A549 (cell line): ENCODE measurements around the gene PPP2R2C. TPM values are rescaled to one million over a fixed set of nuclear protein-coding genes. Genes with fewer than 3 reads are reported as not detected.

Experiments
- ATAC-seq, 2 experiments: fragments of 200-7000 bp in 1 of 2; fragments of >200 bp in 1 of 2; cut with Nextera tagmentation in 1 of 2; cut with Tn5 transposase in 1 of 2; 3 replicates each; pipeline versions ENCODE4 v1.8.0 to v1.9.1; 2018 to 2020; ENCODE audit warnings: mild to moderate bottlenecking in 1 of 2, moderate library complexity in 1 of 2
- CTCF ChIA-PET: fragments of 300-600 bp; sonication (Branson Sonifier 250); formaldehyde crosslinking; extraction: SDS; loops from one replicate; lab custom pipeline; 2021; ENCODE audit warnings: antibody characterized with exemption, inconsistent platforms; lab: Yijun Ruan, JAX
- POLR2A ChIA-PET: fragments of 350-600 bp; formaldehyde crosslinking; extraction: SDS; loops from one replicate; lab custom pipeline; 2021; ENCODE audit warnings: antibody characterized with exemption, inconsistent platforms; lab: Yijun Ruan, JAX
- DNase-seq, 2 experiments: peaks; one replicate each; pipeline versions ENCODE4 v3.0.0 to v3.0.0-alpha.2; 2011 to 2016; ENCODE audit warnings: low read depth in 1 of 2, low spot score in 1 of 2
- FAIRE-seq: peaks from 2 replicates; lab custom pipeline; 2011; peaks lifted over from hg19 to GRCh38; lab: Jason Lieb, UNC
- H3K27ac ChIP-seq, 2 experiments: fragments of >200 bp; sonication (Bioruptor Twin); formaldehyde crosslinking; 3 replicates each; pipeline ENCODE4 v1.5.1; 2016 to 2017
- H3K4me1 ChIP-seq: fragments of >200 bp; sonication (Bioruptor Twin); formaldehyde crosslinking; 3 replicates; pipeline ENCODE4 v1.6.1; 2016
- H3K4me2 ChIP-seq: fragments of >200 bp; sonication (Bioruptor Twin); formaldehyde crosslinking; 3 replicates; pipeline ENCODE4 v1.6.1; 2016
- H3K4me3 ChIP-seq: fragments of >200 bp; sonication (Bioruptor Twin); formaldehyde crosslinking; 3 replicates; pipeline ENCODE4 v1.5.1; 2016
- H3K9me3 ChIP-seq: fragments of >200 bp; sonication (Bioruptor Twin); formaldehyde crosslinking; 3 replicates; pipeline ENCODE4 v1.6.1; 2016
- BCL3 ChIP-seq: fragments of >200 bp; sonication (Bioruptor Twin); formaldehyde crosslinking; IDR thresholded peaks from 3 replicates; pipeline ENCODE4 v1.6.1; 2016
- CEBPB ChIP-seq, 2 experiments: fragments of >200 bp in 1 of 2; sonication (Bioruptor Twin) in 1 of 2; formaldehyde crosslinking in 1 of 2; IDR thresholded peaks; 2 replicates each; pipeline ENCODE4 v1.6.1; 2012 to 2016
- CHD2 ChIP-seq: fragments of 150-350 bp; IDR thresholded peaks from 2 replicates; pipeline ENCODE4 v1.6.1; 2014; ENCODE audit warnings: low read length; ENCODE audit not compliant: partially characterized antibody
- CHD4 ChIP-seq: fragments of 200-600 bp; sonication (generic); IDR thresholded peaks from 2 replicates; pipeline ENCODE4 v1.6.1; 2016; ENCODE audit warnings: antibody characterized with exemption, mild to moderate bottlenecking, borderline replicate concordance
- EHF ChIP-seq: fragments of 250-450 bp; sonication (Bioruptor Pico); IDR thresholded peaks from 2 replicates; pipeline ENCODE4 v1.5.0; 2020; ENCODE audit warnings: mild to moderate bottlenecking
- EHMT2 ChIP-seq: fragments of 200-600 bp; sonication (generic); IDR thresholded peaks from 2 replicates; pipeline ENCODE4 v1.6.1; 2016; ENCODE audit warnings: antibody characterized with exemption, low read depth, mild to moderate bottlenecking, moderate library complexity
- ESRRA ChIP-seq: fragments of 150-350 bp; IDR thresholded peaks from 2 replicates; pipeline ENCODE4 v1.6.1; 2014; ENCODE audit warnings: mild to moderate bottlenecking, low read length, borderline replicate concordance
- GATA3 ChIP-seq: IDR thresholded peaks from 2 replicates; pipeline ENCODE4 v1.6.1; 2012; ENCODE audit warnings: borderline replicate concordance
- HOXB13 ChIP-seq: fragments of 250-450 bp; sonication (Bioruptor Pico); IDR thresholded peaks from 2 replicates; pipeline ENCODE4 v1.5.0; 2020; ENCODE audit warnings: low read depth, mild to moderate bottlenecking, moderate library complexity
- HOXB5 ChIP-seq: fragments of 250-450 bp; sonication (Bioruptor Pico); IDR thresholded peaks from 2 replicates; pipeline ENCODE4 v1.5.0; 2020; ENCODE audit warnings: mild to moderate bottlenecking, moderate library complexity
- JUNB ChIP-seq: fragments of >200 bp; sonication (Bioruptor Twin); formaldehyde crosslinking; IDR thresholded peaks from 2 replicates; pipeline ENCODE4 v1.6.1; 2016
- KDM1A ChIP-seq: fragments of 200-600 bp; sonication (generic); IDR thresholded peaks from 2 replicates; pipeline ENCODE4 v1.6.1; 2016; ENCODE audit warnings: low read depth, mild to moderate bottlenecking
- MAX ChIP-seq: IDR thresholded peaks from 2 replicates; pipeline ENCODE4 v1.6.1; 2012
- MYC ChIP-seq: IDR thresholded peaks from 2 replicates; pipeline ENCODE4 v1.6.1; 2012; ENCODE audit warnings: mild to moderate bottlenecking, inconsistent platforms, low read length, improper control_type of control experiment, borderline replicate concordance
- NFE2L2 ChIP-seq: fragments of 150-350 bp; conservative IDR thresholded peaks from 2 replicates; pipeline ENCODE4 v1.6.1; 2014; ENCODE audit warnings: low read length
- NPAS2 ChIP-seq: fragments of 250-450 bp; sonication (Bioruptor Pico); IDR thresholded peaks from 2 replicates; pipeline ENCODE4 v1.8.0; 2022; ENCODE audit warnings: mild to moderate bottlenecking, moderate library complexity, borderline replicate concordance
- NR3C1 ChIP-seq: fragments of >200 bp; sonication (Bioruptor Twin); formaldehyde crosslinking; IDR thresholded peaks from 3 replicates; pipeline ENCODE4 v1.6.1; 2017
- PBX3 ChIP-seq: IDR thresholded peaks from 2 replicates; pipeline ENCODE4 v1.6.1; 2012
- POLR2A ChIP-seq: IDR thresholded peaks from 2 replicates; pipeline ENCODE4 v1.6.1; 2012; ENCODE audit warnings: mild to moderate bottlenecking, low read length
- RAD21 ChIP-seq, 2 experiments: fragments of >200 bp in 1 of 2; sonication (Bioruptor Twin) in 1 of 2; formaldehyde crosslinking in 1 of 2; IDR thresholded peaks in 1 of 2; conservative IDR thresholded peaks in 1 of 2; 2 replicates in 1 of 2; 3 replicates in 1 of 2; pipeline ENCODE4 v1.6.1; 2012 to 2018; ENCODE audit warnings: inconsistent platforms in 1 of 2
- RCOR1 ChIP-seq: fragments of 150-350 bp; IDR thresholded peaks from 2 replicates; pipeline ENCODE4 v1.6.1; 2014; ENCODE audit warnings: antibody characterized with exemption, low read length, low read depth
- REST ChIP-seq: fragments of 200-600 bp; sonication (generic); IDR thresholded peaks from 2 replicates; pipeline ENCODE4 v1.6.1; 2016; ENCODE audit warnings: antibody characterized with exemption, mild to moderate bottlenecking, moderate library complexity
- RNF2 ChIP-seq: fragments of 200-600 bp; sonication (generic); IDR thresholded peaks from 2 replicates; pipeline ENCODE4 v1.6.1; 2016; ENCODE audit warnings: low read depth, mild to moderate bottlenecking, antibody characterized with exemption, moderate library complexity, borderline replicate concordance
- TP53 ChIP-seq: fragments of 250-450 bp; sonication (Bioruptor Pico); IDR thresholded peaks from 2 replicates; pipeline ENCODE4 v1.5.0; 2021; ENCODE audit warnings: mild to moderate bottlenecking, moderate library complexity
- USF2 ChIP-seq: fragments of 450-650 bp; IDR thresholded peaks from 2 replicates; pipeline ENCODE4 v1.6.1; 2014; ENCODE audit warnings: antibody characterized with exemption
- ZC3H11A ChIP-seq: fragments of 450-650 bp; IDR thresholded peaks from 2 replicates; pipeline ENCODE4 v1.6.1; 2014; ENCODE audit warnings: antibody characterized with exemption, mild to moderate bottlenecking
- ZFP36 ChIP-seq: fragments of 450-650 bp; IDR thresholded peaks from 2 replicates; pipeline ENCODE4 v1.6.1; 2014; ENCODE audit warnings: borderline replicate concordance; ENCODE audit not compliant: partially characterized antibody
- ZSCAN20 ChIP-seq: fragments of 250-450 bp; sonication (Bioruptor Pico); IDR thresholded peaks from 2 replicates; pipeline ENCODE4 v1.8.0; 2022; ENCODE audit warnings: mild to moderate bottlenecking, moderate library complexity
- WGBS: methylation state at CpG from one replicate; pipeline ENCODE4 v1.1.6; 2017; ENCODE audit errors: missing lambda C conversion rate; 5-methylcytosine and 5-hydroxymethylcytosine counted together
- polyA plus RNA-seq, 4 experiments: library from polyadenylated mRNA; depleted of rRNA in 3 of 4; stranded (reverse); fragments of >200 nt; fragmentation: RNase III in 1 of 4; extraction: RNeasy Plus Mini Kit Qiagen cat#74134 plus additional on column Dnase treatment in 1 of 4; gene quantifications; 2 replicates in 3 of 4; 3 replicates in 1 of 4; pipeline ENCODE4 v1.2.3, GENCODE V29; 2011 to 2017

Gene PPP2R2C
- polyA plus RNA-seq, 2 of the 4 experiments (the other 2 are of a cell fraction) = 23.9 to 29.4 TPM

- CTCF ChIA-PET = interaction anchor here (0.9 kb wide), 1 partner anchor 40 kb away, joined by 3 read pairs; no protein-coding TSS in a partner anchor
- 71% methylated on average over 7 of the region's 8 CpGs for WGBS
- Histone ChIP-seq H3K4me1 (no peaks in the 10 kb centered on the region), H3K27ac (no peak overlapping the region), H3K4me2 (no peak overlapping the region), H3K9me3 (no peaks in the 10 kb centered on the region), H3K4me3 (no peak overlapping the region)
- DNase-seq (no peak), FAIRE-seq (no peak), ATAC-seq (no peak)
- POLR2A ChIA-PET = no interaction called here
- no peak for TF ChIP-seq RAD21 (conservative IDR thresholded peaks at IDR 0.05 in 1 of 2, IDR thresholded peaks at IDR 0.05 in 1 of 2)
- TF ChIP-seq NFE2L2 = no peak
- TF ChIP-seq JUNB = no peak
- TF ChIP-seq NR3C1 = no peak
- TF ChIP-seq HOXB13 = no peak
- TF ChIP-seq CEBPB (IDR thresholded peaks at IDR 0.05) = no peak
- no peak for TF ChIP-seq CHD2
- no peak for TF ChIP-seq HOXB5 (CRISPR knock-in tag)
Observed at GRCh38 chr4:6367371-6367851, 105.0 kb downstream of the PPP2R2C start.

GRCh38 chr4:6366581-6366980, 105.8 kb downstream of the PPP2R2C start:
- TF ChIP-seq ZFP36 (no peak), TP53 (no peak), BCL3 (no peak), MYC (no peak), ZSCAN20 (no peak), EHF (CRISPR knock-in tag) (no peak), KDM1A (no peak), ZC3H11A (no peak), PBX3 (no peak), USF2 (no peak), JUNB (no peak), NFE2L2 (no peak), EHMT2 (no peak)
- ChIA-PET POLR2A (no interaction called here), CTCF (no interaction called here)
- H3K4me1 ChIP-seq = no peaks in the 10 kb centered on the region
- H3K4me2 ChIP-seq = no peak overlapping the region
- WGBS = 100% methylated on average over 5 of the region's 5 CpGs
- no peak for FAIRE-seq
- H3K9me3 ChIP-seq = no peaks in the 10 kb centered on the region
- H3K27ac ChIP-seq = no peak overlapping the region
- H3K4me3 ChIP-seq = no peak overlapping the region
- DNase-seq = no peak
- ATAC-seq = no peak

- WGBS = 96% methylated on average over 11 of the region's 13 CpGs
- POLR2A ChIA-PET = no interaction called here
- Histone ChIP-seq H3K4me2 (no peak overlapping the region), H3K4me3 (no peak overlapping the region), H3K27ac (no peak overlapping the region), H3K9me3 (no peaks in the 10 kb centered on the region), H3K4me1 (no peaks in the 10 kb centered on the region)
- CTCF ChIA-PET = no interaction called here
- ATAC-seq (no peak), FAIRE-seq (no peak), DNase-seq (no peak)
- no peak for TF ChIP-seq REST
- TF ChIP-seq CHD4 = no peak
- TF ChIP-seq ESRRA = no peak
- no peak for TF ChIP-seq MAX
- no peak for TF ChIP-seq JUNB
- no peak for TF ChIP-seq RNF2
- no peak for TF ChIP-seq GATA3
- no peak for TF ChIP-seq HOXB13
- TF ChIP-seq HOXB5 (CRISPR knock-in tag) = no peak
- no peak for TF ChIP-seq RCOR1
- no peak for TF ChIP-seq POLR2A
- no peak for TF ChIP-seq NFE2L2
- no peak for TF ChIP-seq NPAS2 (CRISPR knock-in tag)
Observed at GRCh38 chr4:6365545-6366086, 106.8 kb downstream of the PPP2R2C start.
